GM19463 (cell line): Measurements from ENCODE around the gene ZNF740.
A peak's percentile ranks its signal among the peaks of the same experiment; 100 is the strongest.

Experiments used
- ATAC-seq: cut with Tn5 transposase; IDR thresholded peaks from one replicate; pipeline ENCODE4 v1.9.1; 2021; ENCODE audit warnings: mild to moderate bottlenecking, moderate library complexity; ENCODE audit not compliant: unreplicated experiment

ZNF740 gene

GRCh38 chr12:53224061-53224896 lies 43.8 kb downstream of the ZNF740 start:
- no peak for ATAC-seq

DNA sequence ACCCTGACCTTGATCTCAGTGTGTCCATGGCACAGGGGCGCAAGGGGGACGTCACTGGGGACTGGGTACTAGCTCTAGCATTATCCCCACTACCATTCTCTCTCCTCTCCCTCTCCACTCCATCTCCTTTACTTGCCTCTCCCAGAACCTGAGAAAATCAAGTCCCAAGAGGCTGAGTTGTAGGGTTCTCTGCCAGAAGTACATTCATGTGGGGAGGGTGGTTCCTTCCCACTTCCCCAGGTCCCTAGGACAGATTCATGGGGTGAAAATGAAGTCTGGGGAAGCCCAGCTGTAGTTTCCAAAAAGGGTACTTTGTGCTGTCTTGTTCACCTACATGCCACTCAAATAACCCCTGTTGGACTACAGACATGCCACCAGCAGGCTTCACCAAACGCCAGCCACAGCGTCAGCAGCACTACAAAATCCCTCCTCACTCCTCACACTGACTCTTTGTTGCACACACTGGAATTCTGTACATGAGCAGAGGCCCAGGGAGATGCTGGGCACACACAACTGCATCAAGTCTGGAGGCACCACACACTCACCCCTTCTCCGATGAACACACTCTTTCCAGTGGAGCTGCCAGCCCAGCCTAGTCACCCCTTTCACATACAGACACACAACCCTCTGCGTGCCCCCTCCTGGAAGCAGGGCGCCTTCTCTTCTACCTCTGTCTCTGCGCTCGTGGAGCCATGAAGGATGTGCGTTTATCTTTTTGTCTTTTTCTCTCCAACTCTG lies 44.5 kb downstream of the ZNF740 start:
- no peak for ATAC-seq

DNA sequence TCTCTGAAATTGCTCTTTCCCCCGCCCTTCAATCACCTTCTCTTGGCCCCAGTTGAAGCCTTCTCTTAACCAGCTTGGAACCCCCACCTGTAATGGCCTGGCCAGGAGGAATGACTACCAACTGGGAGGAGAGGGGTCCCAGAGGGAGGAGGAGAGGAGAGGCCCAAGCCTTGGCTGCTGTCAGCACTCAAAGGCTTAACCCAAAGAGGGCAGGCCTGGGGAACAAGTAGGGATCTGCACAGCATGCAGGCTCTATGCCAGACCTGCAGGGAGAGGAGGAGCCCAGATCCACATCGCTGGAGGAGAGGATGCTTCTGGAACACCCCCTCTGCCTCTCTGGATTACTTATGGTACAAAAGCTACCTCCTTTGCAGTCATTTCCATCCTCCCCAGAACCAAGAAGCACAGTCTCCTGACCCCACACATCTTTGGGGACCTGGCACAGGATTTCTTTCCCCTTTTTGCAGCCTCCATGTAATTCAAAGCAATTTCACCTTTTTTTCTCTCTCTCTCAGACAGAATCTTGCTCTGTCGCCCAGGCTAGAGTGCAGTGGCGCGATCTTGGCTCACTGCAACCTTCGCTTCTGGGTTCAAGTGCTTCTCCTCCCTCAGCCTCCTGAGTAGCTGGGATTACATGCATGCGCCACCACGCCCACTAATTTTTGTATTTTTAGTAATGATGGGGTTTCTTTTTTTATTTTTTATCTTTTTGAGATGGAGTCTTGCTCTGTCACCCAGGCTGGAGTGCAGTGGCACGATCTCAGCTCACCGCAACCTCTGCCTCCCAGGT lies 45.3 kb downstream of the ZNF740 start:
- ATAC-seq: no peak

DNA sequence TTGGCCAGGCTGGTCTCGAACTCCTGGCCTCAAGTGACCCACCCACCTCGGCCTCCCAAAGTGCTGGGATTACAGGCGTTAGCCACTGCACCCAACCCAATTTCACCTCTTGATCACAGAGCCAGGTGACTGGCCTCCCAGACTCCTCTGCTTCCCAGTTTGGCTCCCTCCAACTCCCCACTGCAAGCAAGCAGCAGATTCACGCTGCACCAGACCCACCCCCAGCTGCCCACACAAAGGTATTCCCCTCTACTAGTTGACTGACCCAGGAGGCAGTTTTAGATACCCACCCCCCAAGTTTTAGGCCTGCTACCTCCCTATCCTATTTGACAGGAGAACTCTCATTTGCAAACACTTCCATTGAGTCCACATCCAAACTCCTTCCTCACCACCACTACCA lies 46.3 kb downstream of the ZNF740 start:
- no peak for ATAC-seq

GRCh38 chr12:53227341-53227740 lies 46.8 kb downstream of the ZNF740 start:
- ATAC-seq: no peak

DNA sequence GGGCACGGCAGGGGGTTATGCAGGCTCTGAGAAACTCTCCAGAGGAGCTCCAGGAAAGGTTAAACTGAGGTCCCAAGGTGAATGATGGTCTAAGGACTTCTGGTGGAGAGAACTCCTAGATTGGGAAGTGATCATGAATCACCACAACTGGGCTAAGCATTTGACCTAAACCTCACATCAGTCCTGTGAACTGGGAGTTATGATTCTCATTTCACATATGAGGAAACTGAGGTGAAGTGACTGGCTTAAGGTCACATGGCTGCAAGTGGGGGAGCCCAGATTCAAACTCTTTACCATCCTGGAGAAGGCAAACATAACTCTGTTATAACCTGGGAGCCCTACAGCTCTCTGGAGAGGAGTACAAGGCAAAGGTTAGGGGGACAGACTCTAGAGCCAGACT lies 47.3 kb downstream of the ZNF740 start:
- no peak for ATAC-seq

- no peak for ATAC-seq
These were observed 48.9 kb downstream of the ZNF740 start for GRCh38 chr12:53229454-53229853.

- no peak for ATAC-seq
These were observed 49.8 kb downstream of the ZNF740 start for GRCh38 chr12:53230108-53230845.

GRCh38 chr12:53231671-53231920 lies 51.1 kb downstream of the ZNF740 start:
- ATAC-seq: no peak

- ATAC-seq: peak; percentile 45
These were observed 51.6 kb downstream of the ZNF740 start, which contains the start of gene RARG for GRCh38 chr12:53231921-53232645. TSS of gene RARG (minus strand) at chr12:53232209. CDS start at chr12:53227545, 4,664 bp downstream.

- ATAC-seq: no peak
These were observed 52.3 kb downstream of the ZNF740 start for GRCh38 chr12:53232646-53233461.

GRCh38 chr12:53233671-53234121 lies 53.2 kb downstream of the ZNF740 start:
- ATAC-seq: no peak

DNA sequence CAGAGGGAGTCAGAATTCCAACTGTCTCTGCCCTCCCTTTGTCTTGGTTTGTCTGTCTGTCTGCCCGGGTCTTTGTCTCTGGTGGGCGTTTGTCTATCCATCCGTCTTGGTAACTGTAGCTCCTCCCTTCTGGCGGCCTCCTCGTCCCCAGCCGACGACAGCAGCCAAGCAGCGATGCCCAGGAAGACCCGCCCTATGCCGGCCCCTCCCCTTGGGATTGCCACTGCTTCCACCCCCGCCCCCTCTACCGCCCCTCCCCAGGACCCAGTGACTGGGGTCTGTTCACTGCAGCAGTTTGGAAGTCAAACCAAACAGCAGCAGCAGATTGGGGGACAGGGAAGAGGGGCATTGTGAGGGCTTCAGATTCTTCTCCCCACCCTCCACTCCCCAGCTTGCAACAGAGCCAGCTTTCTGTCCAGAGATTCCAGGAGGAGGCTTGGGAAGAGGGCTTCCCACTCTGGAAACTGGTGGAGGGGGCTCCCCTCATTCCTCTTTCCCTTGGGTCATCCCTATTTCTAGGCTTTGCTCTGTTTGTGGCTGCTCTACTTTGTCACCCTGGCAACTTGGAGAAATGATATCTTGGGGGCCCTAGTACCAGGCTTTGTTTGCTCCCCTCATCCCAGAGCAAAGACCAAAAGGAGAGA lies 53.9 kb downstream of the ZNF740 start:
- ATAC-seq: no peak

GRCh38 chr12:53235164-53235563 lies 54.6 kb downstream of the ZNF740 start:
- ATAC-seq: no peak

DNA sequence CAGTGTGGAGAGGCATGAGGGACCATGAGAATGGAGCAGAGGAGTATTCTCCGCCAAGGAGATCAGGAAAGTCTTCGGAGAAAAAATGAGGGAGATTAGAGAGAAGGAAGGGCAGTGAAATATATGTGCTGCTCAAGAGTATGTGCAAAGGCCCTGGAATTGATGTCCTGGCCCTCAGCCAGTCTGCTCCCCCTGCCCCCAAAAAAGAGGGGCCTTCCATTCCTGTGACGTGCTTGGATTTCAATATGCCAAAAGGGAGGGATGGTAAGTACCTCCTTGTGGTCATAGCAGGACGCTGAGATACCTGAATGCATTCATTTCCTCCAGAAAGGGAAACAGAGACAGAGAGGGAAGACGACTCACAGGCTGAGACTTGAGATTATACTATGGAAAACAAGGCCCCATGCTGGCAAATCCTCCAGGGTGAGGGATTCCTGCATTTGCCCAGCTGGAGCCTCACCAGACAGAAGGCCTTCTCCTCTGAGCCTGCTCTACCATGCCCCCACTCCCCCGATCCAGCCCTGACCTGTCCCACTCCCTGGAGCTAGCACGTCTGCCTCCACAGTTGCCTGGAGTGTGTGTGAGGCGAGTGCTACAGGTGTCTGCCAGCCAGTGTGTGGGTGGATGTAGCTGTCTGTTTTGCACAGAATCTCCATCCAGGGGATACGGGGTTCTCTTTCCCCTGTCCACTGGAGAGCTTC lies 55.4 kb downstream of the ZNF740 start:
- no peak for ATAC-seq

DNA sequence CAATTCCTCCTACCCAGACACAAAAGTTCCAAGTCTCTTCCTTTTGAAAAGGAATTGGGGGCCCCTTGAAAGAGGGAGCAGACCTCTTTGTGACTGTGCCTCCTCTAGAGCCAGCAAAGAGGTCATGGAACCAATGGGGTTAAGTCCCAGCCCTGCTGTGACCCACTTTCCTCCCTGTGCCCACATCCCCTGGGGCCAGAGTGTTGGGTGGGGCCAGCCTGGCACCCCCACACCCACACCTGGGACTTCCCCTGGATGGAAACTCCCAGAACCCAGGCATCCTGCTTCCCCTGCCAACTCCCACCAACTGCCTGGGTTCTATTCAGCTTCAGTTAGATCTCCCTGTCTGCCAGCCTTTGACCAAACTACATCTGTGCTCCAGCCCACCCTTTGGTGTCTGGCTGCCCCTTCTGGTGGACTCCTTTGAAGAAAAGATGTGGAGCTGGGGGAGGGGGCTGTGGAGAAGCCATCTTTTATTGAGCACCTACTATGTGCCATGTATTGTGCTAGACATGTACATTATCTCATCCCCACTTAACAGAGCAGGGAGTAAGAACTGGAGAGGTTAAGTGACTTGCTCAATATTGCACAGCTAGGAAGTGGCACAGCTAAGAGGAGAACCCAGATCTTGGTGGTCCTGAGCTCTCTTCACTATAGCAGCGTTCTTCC lies 56.1 kb downstream of the ZNF740 start:
- no peak for ATAC-seq

- no peak for ATAC-seq
These were observed 59.2 kb downstream of the ZNF740 start for GRCh38 chr12:53239643-53240258.
